GM12892 (cell line): ENCODE results near the gene MAP3K5.

Source experiments
- POLR2A ChIP-seq: IDR thresholded peaks from 2 replicates; pipeline ENCODE4 v1.6.1; 2011; ENCODE audit warnings: low read depth, low read length, control low read depth
- POLR2AphosphoS5 ChIP-seq: IDR thresholded peaks from 2 replicates; pipeline ENCODE4 v1.6.1; 2011; ENCODE audit warnings: low read depth, low read length, control low read depth
- TAF1 ChIP-seq: IDR thresholded peaks from 2 replicates; pipeline ENCODE4 v1.6.1; 2011; ENCODE audit warnings: low read depth, mild to moderate bottlenecking, control low read depth, low read length, borderline replicate concordance

DNA sequence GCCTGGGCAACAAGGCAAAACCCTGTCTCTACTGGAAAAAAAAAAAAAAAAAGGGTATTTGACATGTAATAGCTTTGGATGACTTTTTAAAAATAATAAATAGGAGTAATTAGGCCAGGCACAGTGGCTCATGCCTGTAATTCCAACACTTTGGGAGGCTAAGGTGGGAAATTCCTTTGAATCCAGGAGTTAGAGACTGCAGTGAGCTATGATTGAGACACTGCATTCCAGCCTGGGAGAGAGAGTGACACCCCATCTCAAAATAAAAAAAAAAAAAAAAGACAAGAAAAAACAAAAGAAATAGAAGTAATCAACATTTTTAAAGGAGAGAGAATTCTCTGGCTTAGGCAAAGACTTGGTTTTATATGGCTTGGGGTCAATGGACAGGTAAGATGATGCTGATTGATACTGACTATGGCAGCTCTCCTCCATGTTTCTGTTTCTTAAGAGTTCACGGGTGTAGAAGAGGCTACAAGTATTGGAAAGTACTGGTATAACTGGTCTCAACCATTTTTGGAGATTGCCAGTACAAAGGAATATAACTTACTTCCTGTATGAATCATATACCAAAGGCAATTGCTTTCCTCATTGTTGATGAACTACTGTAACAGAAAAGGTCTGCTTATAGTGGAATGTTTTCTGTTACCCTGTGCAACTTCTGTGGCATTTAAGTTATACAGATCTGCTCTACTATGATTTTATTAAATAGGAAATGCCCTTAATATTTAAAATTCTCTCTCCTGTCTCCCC is 10.1 kb downstream of the MAP3K5 start:
- TF ChIP-seq POLR2A (no peak), POLR2AphosphoS5 (no peak), TAF1 (no peak)
